HG03558 (cell line): ENCODE data around the gene TOP3B.

Experiments
- ATAC-seq: cut with Tn5 transposase; IDR thresholded peaks from one replicate; pipeline ENCODE4 v1.9.1; 2021; ENCODE audit warnings: moderate number of reproducible peaks; ENCODE audit not compliant: unreplicated experiment; ENCODE audit errors: extremely low read depth

Gene TOP3B

DNA sequence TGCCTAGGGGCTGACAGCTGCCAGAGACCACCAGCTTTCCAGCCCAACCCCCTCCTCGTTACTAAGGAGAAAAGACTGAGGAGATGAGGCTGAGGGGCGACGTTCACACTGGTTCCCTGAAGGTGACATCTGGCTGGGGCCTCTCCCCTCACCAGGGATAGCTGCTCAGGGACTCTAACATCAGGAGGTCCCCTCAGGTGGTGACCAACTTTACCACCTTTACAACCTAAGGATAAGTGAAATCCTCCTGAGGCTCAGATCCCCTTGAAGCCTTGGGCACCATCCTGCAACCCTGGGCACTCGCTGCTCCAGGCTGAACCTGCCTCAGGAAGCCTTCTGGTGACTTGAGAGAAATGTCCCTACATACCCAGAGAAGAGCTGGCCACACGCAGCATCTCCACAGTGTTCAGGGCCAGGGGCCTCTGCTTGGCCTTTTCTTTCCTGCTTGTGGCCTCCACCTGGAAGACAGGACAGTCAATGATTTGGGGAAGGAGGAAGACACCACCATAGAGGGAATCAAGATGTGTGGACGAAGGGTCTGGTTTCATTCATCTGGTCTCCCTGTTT lies 17.6 kb downstream of the TOP3B start:
- no peak for ATAC-seq

DNA sequence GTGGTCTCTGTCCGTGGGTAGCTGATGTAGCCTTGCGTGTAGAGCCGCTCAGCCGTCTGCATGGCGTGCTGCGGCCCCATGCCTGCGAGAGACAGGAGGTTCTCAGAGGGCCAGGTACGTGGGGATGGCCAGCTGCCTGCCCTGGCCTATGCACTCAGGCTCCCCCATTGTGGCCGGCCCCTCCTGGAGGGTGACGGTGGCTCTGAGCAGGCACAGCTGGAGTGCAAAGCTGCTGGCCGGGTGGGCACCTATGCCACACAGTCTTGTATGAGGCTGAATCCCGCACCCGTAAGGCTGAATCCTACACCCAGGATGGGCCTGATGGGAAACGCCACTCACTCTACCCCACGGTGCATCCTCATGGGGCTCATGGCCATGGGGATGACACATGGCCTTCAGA lies 18.4 kb downstream of the TOP3B start:
- no peak for ATAC-seq

DNA sequence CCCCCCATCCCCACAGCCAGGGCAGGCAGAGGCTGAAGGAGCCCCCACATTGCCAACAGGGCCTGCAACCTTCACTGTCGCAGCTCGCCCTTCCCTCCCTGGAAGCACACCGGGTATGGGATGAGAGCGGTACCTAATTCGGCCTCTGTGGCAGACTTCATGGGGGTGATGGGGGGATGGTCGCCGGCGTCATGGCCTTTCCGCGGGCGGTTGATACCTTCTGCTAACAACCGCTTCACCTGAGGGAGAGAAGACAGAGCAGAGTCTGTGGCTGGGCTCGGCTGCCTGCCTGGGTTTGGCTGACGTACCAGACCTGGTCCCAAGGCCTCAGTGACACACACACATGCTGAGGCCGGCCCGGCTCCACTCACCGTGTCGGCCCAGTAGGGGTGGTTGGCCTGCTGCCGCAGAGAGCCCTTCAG lies 18.8 kb downstream of the TOP3B start:
- no peak for ATAC-seq

DNA sequence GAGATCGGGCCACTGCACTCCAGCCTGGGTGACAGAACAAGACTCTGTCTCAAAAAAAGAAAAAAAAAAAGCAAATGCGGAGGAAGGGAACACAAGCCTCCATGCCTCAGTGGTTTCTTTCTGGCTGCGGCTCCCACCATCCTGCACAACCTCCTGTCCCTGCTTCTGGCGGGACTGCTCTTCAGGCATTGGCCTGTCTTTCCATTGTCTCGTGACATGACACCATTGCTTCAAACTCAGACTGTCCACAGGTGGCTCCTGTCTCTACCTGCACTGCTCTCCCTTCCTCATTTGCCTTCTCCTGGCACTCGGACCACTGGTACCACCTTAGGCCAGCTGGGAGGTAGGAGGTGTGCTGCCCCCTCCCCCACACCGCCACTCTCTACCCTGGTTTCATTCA lies 19.3 kb downstream of the TOP3B start:
- ATAC-seq: no peak

DNA sequence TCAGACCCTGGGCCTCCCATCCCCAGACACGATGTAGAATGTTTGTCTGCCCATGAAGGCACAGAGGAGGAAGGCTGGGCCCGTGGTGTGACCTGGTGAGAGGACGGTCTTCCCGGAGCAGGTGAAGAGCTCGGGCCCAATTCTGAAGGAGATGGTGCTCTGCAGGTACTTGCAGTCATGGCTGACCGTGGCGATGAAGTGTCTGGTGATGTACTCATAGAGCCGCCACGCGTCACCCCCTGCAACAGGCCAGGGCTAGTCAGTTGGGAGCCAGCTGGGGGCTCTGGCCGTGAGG lies 20.0 kb downstream of the TOP3B start:
- no peak for ATAC-seq

DNA sequence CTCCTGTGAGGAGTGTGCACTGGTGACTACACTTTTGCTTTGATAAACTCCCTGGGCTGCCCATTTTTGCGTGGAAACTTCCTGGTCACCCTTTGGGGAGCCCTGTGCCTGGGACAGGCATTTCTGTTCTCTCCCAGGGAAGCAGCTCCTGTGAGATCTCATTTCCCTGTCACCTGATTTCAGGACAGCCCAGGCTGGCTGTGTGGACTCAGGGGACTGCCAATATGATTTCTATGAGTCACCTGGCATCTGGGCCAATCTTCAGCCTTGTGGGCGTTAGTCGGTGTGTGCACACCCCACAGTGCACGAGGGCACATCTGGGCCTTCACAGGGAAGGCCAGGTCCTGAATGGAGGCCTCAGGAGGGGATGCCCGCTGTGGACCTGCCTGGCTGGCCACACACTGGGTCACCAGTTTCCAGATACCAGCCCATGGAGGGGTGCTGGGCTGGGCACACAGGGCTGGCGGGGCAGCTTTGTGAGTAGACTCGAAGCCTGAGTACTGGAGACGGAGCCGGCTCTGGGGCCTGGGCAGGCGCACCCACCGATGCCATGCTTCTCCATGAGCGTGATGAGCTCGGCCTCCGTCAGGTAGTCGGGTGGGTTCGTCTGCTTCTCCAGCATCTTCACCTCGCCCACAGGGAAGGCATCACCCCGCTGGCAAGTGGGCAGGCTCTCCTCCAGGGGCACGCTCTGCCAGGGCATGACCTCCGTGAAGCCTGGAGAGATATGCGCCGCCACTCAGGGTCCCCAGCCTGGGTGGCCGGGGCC lies 20.5 kb downstream of the TOP3B start:
- ATAC-seq: no peak

DNA sequence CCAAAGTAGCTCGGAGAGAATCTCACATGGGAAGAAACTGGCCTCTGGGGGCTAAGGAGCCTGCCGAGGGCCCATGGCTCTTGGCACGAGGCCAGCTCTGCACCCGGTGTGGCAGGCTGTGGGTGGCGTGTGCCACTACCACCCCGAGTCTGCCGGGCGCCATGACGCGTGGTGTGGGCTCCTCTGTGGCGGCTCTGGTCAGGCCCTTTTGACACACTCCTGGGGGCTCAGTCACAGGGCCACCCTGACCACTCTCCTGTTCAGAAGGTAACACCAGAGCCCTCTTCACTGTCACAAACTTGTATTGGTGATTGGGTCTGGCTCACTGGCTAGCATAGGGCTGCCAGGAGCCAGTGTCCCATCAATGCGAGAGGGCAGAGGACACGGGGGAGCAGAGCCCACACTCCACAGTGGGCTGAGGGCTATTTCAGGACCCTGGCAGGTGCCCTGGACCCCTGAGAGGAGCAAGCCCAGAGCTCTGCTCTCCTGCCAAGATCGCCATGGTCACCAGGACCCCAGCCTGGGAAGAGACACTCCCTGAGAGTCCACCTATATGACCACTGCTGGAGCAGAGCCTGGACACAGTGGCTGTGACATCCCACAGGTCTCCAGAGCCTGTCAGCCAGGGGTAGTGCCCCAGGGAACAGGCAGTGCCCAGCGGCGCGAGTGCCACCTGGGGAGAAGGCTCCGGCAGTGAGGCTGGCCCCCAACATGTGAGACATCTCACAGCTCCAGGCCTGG lies 21.3 kb downstream of the TOP3B start:
- ATAC-seq: no peak

DNA sequence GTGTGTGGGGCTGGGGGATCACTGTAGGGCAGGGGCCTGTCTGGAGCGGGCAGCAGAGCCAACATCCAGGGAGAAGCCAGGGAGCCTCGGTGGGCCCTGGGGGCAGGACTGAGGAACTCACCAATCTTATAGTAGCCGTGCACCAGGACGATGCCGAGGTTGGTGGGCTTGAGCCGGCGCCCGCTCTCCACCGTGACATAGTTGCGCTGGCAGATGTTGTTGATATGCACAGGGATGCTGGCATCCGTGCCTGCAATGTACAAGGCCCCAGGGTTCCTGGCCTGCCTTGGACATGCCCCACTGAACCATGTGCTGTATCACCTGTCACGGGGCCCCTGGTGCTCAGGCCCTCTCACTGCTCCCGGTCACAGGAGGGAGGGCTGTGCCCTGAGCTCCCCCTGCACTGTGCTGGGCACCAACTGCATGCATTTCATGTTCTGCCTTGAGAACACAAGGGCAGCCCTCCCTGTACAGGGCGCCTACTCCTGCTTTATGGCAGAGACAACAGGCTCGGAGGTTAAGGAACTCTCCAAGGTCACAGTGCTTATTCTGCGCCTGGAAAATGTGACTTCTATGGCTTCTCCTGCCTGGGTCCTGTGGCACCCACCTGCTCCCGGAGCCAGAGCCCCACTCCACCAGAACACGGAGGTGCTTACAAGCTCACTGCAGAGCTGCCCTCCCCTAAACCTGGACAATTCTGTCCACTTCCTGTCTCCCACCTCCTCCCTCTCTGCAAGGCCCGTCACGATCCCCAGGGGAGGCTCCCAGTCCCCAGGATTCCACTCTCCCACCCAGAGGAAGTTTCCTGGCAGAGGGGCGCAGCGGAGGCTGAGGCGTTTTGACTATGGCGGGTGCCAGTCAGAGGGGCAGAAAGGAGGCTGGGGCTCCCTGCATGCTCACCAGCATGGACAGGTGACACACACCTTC lies 22.1 kb downstream of the TOP3B start:
- no peak for ATAC-seq

DNA sequence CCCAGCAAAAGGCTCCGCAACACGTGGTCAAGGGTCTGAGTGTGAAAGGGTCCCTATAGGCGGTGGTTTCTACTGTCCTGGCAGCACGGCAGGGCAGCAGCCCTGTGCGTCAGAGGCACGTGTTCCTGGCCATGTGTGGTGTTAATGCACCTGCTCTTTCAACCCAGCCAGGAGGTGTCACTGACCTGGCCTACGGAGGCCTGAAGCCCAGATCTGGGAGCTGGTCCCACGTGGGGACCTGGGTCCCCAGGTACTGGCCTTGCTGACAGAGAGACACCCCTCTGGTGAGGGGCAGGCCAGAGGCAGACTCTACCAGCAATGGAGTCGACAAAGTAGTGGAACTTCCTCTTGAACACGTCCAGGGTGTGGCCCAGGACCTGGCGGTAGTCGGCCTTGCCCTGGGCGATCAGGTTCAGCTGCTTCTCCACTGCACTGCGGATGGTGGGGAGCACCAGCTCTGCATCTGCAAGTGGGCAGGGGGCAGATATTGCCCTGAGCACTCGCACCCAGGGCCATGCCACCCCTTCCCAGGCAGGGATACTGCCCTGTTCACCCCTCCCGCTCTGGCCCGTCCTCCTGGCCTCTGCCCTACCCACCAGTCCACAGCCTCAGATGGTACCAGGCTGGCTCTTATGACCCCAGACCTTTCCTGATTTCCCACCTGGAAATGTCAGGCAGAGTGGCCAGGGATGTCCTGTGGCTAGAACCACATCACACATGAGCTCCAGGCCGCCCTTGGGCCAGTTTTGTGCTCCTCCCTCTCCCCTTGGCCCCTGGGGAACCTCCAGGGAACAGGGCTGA lies 23.1 kb downstream of the TOP3B start:
- ATAC-seq: no peak

DNA sequence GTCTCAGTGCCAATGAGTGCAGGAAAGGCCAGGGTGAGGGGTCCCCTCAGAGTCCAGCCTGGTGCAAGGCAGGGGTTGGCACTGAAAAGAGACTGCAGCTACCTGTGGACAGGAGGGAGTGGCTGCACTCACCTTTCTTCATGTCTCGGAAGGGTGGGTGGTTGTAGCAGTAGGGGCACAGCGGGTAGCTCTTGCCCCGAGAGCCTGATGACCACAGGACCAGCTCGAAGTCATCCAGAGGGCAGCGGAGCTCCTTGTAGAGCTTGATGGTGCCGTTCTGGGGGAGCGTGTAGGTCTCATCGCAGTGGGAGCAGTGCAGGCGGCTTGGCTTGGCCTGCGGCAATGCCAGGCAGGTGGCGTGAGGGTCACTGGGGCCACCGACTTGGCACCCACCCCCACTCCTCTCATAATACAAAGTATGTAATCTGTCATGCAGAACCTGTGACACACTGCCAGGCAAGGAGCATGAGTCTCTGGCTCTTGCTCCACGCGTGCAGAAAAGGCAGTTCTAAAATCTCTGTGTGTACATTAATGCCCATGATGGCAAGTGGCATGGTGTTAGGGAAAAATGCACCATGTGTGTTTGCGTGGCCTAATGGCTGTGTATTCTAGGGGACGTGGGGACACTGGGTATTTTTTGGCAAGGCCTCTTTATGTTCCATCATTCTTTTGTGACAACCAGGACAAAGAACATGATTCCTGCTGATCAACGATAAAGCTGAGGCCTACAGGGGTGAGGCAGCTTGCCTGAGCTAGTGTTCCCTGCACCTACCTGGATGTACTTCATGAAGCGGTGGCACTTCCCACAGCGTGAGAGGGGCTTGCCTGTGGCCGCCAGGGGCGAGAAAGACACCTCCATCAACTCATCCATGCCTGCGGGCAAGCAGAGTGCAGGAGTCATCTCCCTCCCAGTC lies 24.0 kb downstream of the TOP3B start:
- ATAC-seq: no peak

DNA sequence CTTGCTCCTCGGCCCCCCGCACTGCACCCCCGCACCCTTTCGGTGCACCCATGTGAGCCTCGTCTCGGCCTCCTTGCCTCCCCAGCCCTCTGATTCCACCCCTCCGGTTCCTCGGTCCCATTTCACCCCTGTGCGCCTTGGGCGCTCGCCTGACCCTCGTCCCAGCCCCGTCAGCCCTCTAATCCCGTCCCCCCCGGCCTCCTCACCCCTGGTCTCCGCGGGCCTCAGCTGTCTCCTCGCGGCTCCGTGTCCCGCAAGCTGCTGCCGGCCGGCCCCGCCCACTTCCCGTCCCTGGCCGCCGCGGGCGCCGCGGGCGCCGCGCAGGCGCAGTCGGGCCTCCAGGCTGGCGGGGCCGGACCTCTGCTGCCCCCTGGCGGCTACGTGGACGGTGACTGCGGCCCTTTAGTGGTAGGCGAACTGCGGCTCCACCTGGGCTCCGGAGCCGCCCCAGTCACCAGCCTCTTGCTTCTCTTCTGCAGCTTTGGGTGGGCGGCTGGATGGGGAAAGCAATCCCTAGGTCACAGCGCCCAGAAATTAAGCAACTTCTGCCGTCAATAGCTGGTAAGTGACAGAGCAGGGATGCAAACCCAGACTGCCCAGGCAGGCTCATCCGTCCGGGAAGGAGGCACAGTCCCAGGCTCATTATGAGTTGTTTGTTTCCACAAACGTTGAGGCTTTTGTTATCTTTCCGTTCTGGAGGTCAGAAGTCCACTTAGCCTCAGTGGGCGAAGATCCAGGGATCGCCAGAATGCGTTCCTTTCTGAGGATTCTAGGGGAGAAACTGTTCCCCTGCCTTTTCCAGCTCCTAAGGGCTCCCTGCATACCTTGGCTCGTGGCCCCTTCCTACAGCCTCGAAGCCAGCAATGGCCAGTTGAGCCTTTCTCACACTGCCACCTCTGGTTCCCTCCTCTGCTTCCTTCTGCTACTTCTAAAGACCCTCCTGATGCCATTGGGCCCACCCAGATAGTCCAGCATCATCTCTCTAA lies 29.7 kb downstream of the TOP3B start, which contains the start of gene PPM1F:
Gene PPM1F, minus strand, starts transcription at position 263 of the 986 bp plus-strand sequence. CDS start 6,800 bp downstream, outside the sequence.
- peak; percentile 62 for ATAC-seq

DNA sequence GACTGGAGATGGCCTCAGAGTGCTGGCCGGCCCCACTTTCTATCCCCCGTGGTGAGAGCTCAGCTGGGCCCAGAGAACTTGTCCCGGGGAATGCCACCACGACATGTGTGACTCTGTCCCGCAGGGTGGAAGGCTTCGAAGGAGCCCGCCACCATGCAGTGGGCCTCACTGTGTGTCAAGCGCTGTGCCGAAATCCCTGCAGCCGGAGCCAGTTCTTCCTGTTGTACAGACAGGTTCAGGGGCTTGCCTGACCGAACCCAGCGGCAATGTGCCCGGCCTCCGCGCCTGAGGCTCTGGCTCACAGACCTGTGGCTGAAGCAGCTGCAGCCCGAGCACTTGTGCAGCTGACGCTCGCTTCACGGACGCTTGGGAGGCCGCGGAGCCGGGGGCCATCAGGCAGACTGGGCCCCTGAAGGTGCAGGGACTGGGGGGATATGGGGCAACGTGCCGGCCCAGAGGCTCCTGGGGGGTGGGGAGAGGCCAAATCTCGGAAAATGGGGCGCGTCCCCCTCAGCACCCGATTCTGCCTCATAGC lies 30.6 kb downstream of the TOP3B start:
- no peak for ATAC-seq

DNA sequence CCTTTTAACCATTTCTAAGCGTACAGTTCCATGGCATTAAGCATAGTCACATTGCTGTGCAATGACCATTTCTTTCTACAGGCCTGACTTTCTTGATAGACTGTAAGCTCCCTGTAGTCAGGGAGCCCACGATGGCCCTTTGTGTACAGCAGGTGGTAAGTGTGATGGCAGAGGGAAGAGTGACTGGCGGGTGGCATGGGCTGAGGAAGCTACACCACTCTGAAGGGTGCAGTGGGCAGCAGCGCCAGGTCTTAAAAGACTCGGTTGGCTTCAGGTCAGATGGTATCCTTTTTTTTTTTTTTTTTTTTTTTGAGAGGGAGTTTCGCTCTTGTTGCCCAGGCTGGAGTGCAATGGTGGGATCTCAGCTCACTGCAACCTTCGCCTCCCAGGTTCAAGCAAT lies 31.5 kb downstream of the TOP3B start:
- no peak for ATAC-seq

DNA sequence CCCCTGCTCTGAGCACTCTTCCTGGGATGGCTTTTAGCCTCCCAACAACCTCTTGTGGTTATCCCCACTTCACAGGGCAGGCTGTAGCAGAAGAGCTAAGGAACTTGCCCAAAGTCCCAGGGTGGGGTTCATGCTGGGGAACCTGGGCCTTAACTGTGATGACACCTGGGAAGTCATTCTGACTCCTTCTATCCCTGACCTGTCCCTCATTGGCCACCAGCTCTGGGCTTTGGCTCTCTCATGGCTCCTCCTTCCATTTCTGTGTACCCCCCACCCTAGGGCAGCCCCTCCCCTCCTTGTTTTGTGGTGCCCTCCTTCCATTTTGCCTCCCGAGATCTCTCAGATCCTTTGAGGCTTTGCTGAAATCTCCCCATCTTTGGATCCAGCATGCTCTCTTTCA lies 32.6 kb downstream of the TOP3B start:
- ATAC-seq: no peak

DNA sequence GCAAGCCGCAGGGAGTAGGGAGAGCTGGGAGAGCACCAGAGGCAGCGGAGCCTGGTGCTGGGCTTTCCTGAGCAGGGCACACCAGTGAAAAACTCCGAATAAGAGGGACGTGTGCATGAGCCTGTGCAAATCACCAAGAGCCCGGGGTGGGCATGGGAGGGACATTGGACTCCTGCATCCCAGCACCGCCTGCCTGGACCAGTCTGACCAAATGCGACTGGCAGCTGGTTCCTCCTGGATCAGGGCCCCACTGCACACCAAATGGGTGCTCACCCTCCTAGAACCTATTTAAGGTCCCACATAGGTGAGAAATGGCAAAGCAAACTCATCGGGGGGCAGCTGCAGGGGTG lies 33.0 kb downstream of the TOP3B start:
- ATAC-seq: no peak

DNA sequence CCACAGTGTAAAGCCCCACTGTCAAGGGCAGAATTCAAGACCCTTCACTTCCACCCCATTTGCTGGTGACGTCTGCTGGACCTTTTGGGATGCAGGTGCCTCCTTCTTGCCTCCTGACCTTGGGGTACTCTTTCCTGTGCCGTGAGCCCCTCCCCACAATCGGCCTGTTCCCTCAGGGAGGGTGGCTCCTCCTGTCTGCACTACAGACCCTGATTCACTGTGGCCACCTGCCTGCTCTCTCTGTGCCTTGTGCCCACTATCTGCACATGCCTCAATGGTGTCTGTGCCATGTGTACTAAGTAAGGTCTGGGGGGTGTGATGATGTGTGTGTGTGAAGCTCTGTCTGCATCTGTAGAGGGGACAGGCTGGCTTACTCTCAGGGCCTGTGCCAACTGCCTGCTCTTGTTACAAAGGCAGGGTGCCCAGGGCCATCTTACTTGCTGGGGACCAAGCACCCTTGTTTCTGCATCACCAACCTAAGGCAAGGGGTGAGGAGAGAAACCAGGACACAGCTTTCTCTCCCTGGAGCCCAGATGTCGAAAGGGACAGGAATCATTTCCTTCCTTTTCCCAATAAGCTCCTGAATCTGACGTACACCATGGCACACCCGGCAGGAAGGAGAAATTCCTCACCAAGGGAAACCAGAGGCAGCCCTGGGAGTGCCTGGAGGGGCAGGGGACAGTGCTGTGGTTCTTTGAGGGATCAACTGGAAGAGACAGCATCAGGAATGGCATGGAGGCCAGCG lies 33.6 kb downstream of the TOP3B start:
- no peak for ATAC-seq

DNA sequence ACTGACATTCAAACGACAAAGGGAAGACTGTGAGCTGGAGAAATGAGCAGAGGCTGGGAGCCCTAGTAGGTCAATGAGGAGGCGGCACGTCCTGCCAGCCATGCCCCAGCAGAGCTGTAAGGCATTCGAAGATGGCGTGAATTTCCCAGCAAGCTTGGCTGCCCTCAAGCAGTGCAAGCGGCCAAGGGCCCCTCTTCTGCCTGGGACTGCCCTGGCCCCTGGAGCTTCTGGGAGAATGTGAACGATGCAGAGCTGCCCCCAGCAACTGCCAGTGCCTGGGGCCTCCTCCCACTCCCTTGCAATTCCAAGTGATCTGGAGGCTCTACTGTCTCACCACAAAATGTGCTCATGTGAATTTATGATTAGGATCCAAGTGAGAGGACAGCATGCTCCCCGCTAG lies 34.2 kb downstream of the TOP3B start:
- ATAC-seq: no peak
